HCT116 (cell line): ENCODE results near the gene PIGM. TPM values are rescaled to one million over a fixed set of nuclear protein-coding genes. Genes with fewer than 3 reads are reported as not detected.

Source experiments
- ATAC-seq: fragments of 200-7000 bp; cut with Tn5 transposase; 2 replicates; pipeline ENCODE4 v1.9.1; 2020; ENCODE audit warnings: mild to moderate bottlenecking, moderate library complexity
- BruUV-seq: library from RNA; stranded (reverse); fragments of 400-500 nt; replicated peaks from 2 replicates; lab custom pipeline; 2021; lab: Mats Ljungman, UMichigan
- CTCF ChIA-PET: fragments of 300-600 bp; sonication (Branson Sonifier 250); formaldehyde crosslinking; loops from one replicate; lab custom pipeline; 2021; ENCODE audit warnings: antibody characterized with exemption; lab: Charles Lee
- POLR2A ChIA-PET: fragments of 300-600, 350-600 bp; sonication (Branson Sonifier 250); formaldehyde crosslinking; loops from one replicate; lab custom pipeline; 2021; ENCODE audit warnings: antibody characterized with exemption; lab: Charles Lee
- RAD21 ChIA-PET, 2 experiments: fragments of 300-600 bp; sonication (Branson Sonifier 250); formaldehyde crosslinking; loops; one replicate each; lab custom pipeline; 2023; ENCODE audit warnings: low total read pairs in 2 of 2; ENCODE audit not compliant: uncharacterized antibody in 2 of 2, unreplicated experiment in 2 of 2, low non-redundant PET in 1 of 2; lab: Charles Lee
- DNase-seq: peaks from one replicate; pipeline ENCODE4 v3.0.0-alpha.2; 2010; ENCODE audit warnings: low read depth, low spot score
- H2AFZ ChIP-seq: fragments of 200-600 bp; shearing (Covaris generic), sonication (generic); 2 replicates; pipeline ENCODE4 v1.6.1; 2017; ENCODE audit warnings: low read depth, mixed run types, mixed read lengths, antibody characterized with exemption, low read length; ENCODE audit not compliant: poor library complexity, severe bottlenecking
- H3K27ac ChIP-seq: 2 replicates; pipeline ENCODE4 v1.5.1; 2012; ENCODE audit warnings: low read depth, low read length
- H3K27me3 ChIP-seq: fragments of 200-600 bp; sonication (generic); 2 replicates; pipeline ENCODE4 v1.6.1; 2016; ENCODE audit warnings: mixed run types, low read length, mixed read lengths; ENCODE audit not compliant: insufficient read depth
- H3K36me3 ChIP-seq, 2 experiments: fragments of 200-500 bp in 1 of 2; fragments of 200-600 bp in 1 of 2; sonication (Bioruptor generic) in 1 of 2; sonication (generic) in 1 of 2; 2 replicates each; pipeline versions ENCODE4 v1.5.1 to v1.6.1; 2014 to 2016; ENCODE audit warnings: low read length in 2 of 2, inconsistent platforms in 1 of 2, mixed read lengths in 1 of 2, mixed run types in 1 of 2; ENCODE audit not compliant: insufficient read depth in 2 of 2, control insufficient read depth in 1 of 2
- H3K4me1 ChIP-seq, 2 experiments: fragments of 200-600 bp in 1 of 2; sonication (generic) in 1 of 2; 2 replicates each; pipeline versions ENCODE4 v1.5.1 to v1.6.1; 2012 to 2017; ENCODE audit warnings: low read length in 2 of 2, inconsistent platforms in 1 of 2, mild to moderate bottlenecking in 1 of 2, mixed read lengths in 1 of 2, mixed run types in 1 of 2, moderate library complexity in 1 of 2; ENCODE audit not compliant: insufficient read depth in 2 of 2, control insufficient read depth in 1 of 2
- H3K4me2 ChIP-seq: fragments of 200-600 bp; sonication (generic); 2 replicates; pipeline ENCODE4 v1.6.1; 2017; ENCODE audit warnings: mixed run types, low read length, mixed read lengths
- H3K4me3 ChIP-seq, 2 experiments: fragments of 200-600 bp in 1 of 2; sonication (generic) in 1 of 2; replicated peaks in 1 of 2; 2 replicates each; pipeline ENCODE4 v1.5.1; 2011 to 2016; ENCODE audit warnings: low read length in 2 of 2, control low read depth in 1 of 2, low read depth in 1 of 2, mild to moderate bottlenecking in 1 of 2, mixed read lengths in 1 of 2, mixed run types in 1 of 2
- H3K79me2 ChIP-seq: fragments of 200-600 bp; sonication (generic); 2 replicates; pipeline ENCODE4 v1.6.1; 2017; ENCODE audit warnings: mild to moderate bottlenecking, mixed run types, low read length, moderate library complexity, mixed read lengths; ENCODE audit not compliant: insufficient read depth
- H3K9ac ChIP-seq: fragments of 200-600 bp; sonication (generic); 2 replicates; pipeline ENCODE4 v1.6.1; 2016; ENCODE audit warnings: low read length, mixed read lengths
- H3K9me2 ChIP-seq: fragments of 200-600 bp; sonication (generic), shearing (Covaris generic); 2 replicates; pipeline ENCODE4 v1.6.1; 2017; ENCODE audit warnings: mixed run types, mild to moderate bottlenecking, moderate library complexity; ENCODE audit not compliant: insufficient read depth
- H3K9me3 ChIP-seq, 2 experiments: fragments of 200-500 bp in 1 of 2; fragments of 200-600 bp in 1 of 2; sonication (Bioruptor generic) in 1 of 2; sonication (generic) in 1 of 2; 2 replicates each; pipeline ENCODE4 v1.6.1; 2014 to 2017; ENCODE audit warnings: low read length in 2 of 2, mixed read lengths in 2 of 2, inconsistent platforms in 1 of 2, low read depth in 1 of 2, mild to moderate bottlenecking in 1 of 2, mixed run types in 1 of 2, moderate library complexity in 1 of 2; ENCODE audit not compliant: control insufficient read depth in 1 of 2, insufficient read depth in 1 of 2
- H4K20me1 ChIP-seq: fragments of 200-600 bp; sonication (generic), shearing (Covaris generic); 2 replicates; pipeline ENCODE4 v1.6.1; 2017; ENCODE audit warnings: mixed run types, mild to moderate bottlenecking, moderate library complexity; ENCODE audit not compliant: insufficient read depth
- CBX3 ChIP-seq: IDR thresholded peaks from 2 replicates; pipeline ENCODE4 v1.6.1; 2012; ENCODE audit warnings: low read depth
- CEBPB ChIP-seq: IDR thresholded peaks from 2 replicates; pipeline ENCODE4 v1.6.1; 2012; ENCODE audit warnings: low read depth
- EGR1 ChIP-seq: IDR thresholded peaks from 2 replicates; pipeline ENCODE4 v1.6.1; 2012; ENCODE audit warnings: low read depth
- ELF1 ChIP-seq: IDR thresholded peaks from 2 replicates; pipeline ENCODE4 v1.6.1; 2012; ENCODE audit warnings: low read depth, borderline replicate concordance
- EZH2 ChIP-seq: fragments of 200-600 bp; sonication (generic); IDR thresholded peaks from 2 replicates; pipeline ENCODE4 v1.6.1; 2017; ENCODE audit warnings: antibody characterized with exemption, mixed run types
- EZH2phosphoT487 ChIP-seq: fragments of 200-600 bp; IDR thresholded peaks from 2 replicates; pipeline ENCODE4 v1.6.1; 2018; ENCODE audit warnings: antibody characterized with exemption, borderline replicate concordance
- FOSL1 ChIP-seq: IDR thresholded peaks from 2 replicates; pipeline ENCODE4 v1.6.1; 2012; ENCODE audit warnings: low read depth
- JUND ChIP-seq: IDR thresholded peaks from 2 replicates; pipeline ENCODE4 v1.6.1; 2012
- POLR2AphosphoS5 ChIP-seq: IDR thresholded peaks from 2 replicates; pipeline ENCODE4 v1.6.1; 2011; ENCODE audit warnings: mild to moderate bottlenecking, low read depth, low read length, moderate library complexity
- RAD21 ChIP-seq: IDR thresholded peaks from 2 replicates; pipeline ENCODE4 v1.6.1; 2012; ENCODE audit warnings: low read depth, mild to moderate bottlenecking
- SIN3A ChIP-seq: IDR thresholded peaks from 2 replicates; pipeline ENCODE4 v1.6.1; 2012; ENCODE audit warnings: low read depth
- SP1 ChIP-seq: IDR thresholded peaks from 2 replicates; pipeline ENCODE4 v1.6.1; 2012; ENCODE audit warnings: low read depth
- SRF ChIP-seq: IDR thresholded peaks from 2 replicates; pipeline ENCODE4 v1.6.1; 2012; ENCODE audit warnings: low read depth
- ZFX ChIP-seq: fragments of 450-650 bp; IDR thresholded peaks from 2 replicates; pipeline ENCODE4 v1.6.1; 2017
- ZNF274 ChIP-seq: fragments of 200-500 bp; sonication (Bioruptor generic); IDR thresholded peaks from 2 replicates; pipeline ENCODE4 v1.6.1; 2014; ENCODE audit warnings: mild to moderate bottlenecking, low read depth, low read length, inconsistent platforms
- intact Hi-C: fragments of 100-400 bp; cut with micrococcal nuclease; formaldehyde crosslinking; loops from 2 replicates; pipeline ENCODE4 v1.10.0; 2022
- total RNA-seq: library from RNA; stranded (reverse); gene quantifications from one replicate; pipeline ENCODE4 v1.2.1, GENCODE V29; 2021; ENCODE audit not compliant: unreplicated experiment
- TF ChIP-seq, protein P1 (sequence below): IDR thresholded peaks from 2 replicates; pipeline ENCODE4 v1.6.1; 2011; ENCODE audit warnings: mild to moderate bottlenecking, low read length, moderate library complexity; ENCODE audit not compliant: insufficient replicate concordance; ENCODE audit errors: extremely low read depth
- TF ChIP-seq, protein P2 (sequence below), 3 experiments: fragments of 200-600 bp in 1 of 3; sonication (generic) in 1 of 3; IDR thresholded peaks in 2 of 3; conservative IDR thresholded peaks in 1 of 3; 2 replicates each; pipeline ENCODE4 v1.5.1; 2012 to 2017; ENCODE audit warnings: low read depth in 2 of 3, low read length in 2 of 3, antibody characterized with exemption in 1 of 3, borderline replicate concordance in 1 of 3, control low read depth in 1 of 3, mild to moderate bottlenecking in 1 of 3, mixed read lengths in 1 of 3, mixed run types in 1 of 3, moderate library complexity in 1 of 3; ENCODE audit not compliant: insufficient read depth in 1 of 3
- TF ChIP-seq, protein P3 (sequence below): IDR thresholded peaks from 2 replicates; pipeline ENCODE4 v1.6.1; 2012; ENCODE audit warnings: low read depth

The PIGM gene
- total RNA-seq, 1 experiment from 2014 or later = 4.1 TPM

DNA sequence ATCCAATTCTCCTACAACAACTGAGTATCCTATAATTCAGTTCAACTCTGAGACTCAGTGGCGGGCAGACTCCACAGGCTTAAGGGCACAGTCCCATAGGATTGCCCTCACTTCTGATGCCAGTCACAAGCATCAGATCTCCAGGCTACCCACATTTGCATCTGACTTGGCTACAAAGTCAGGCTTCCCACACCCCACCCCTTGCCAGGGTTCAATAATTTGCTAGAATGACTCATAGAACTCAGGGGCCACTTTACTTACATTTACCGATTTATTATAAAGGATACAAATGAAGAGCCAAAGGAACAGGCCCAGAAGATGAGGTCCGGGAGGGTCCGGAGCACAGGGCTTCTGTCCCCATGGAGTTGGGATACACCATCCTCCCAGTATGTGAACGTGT, 41.8 kb downstream of the PIGM start:
- intact Hi-C loops = no loop called here
- ChIA-PET RAD21 (no interaction called here), CTCF (interaction anchor here (3.3 kb wide), 1 partner anchor 17 kb away, joined by 16 read pairs; no protein-coding TSS in a partner anchor), POLR2A (no interaction called here)
- DNase-seq (no peak), ATAC-seq (no peak)
- H3K27ac ChIP-seq = no peak overlapping the region
- H3K9me2 ChIP-seq = no peaks in the 10 kb centered on the region
- no peak overlapping the region for H2AFZ ChIP-seq
- no peak overlapping the region for H3K4me3 ChIP-seq
- no peaks in the 10 kb centered on the region for H3K9me3 ChIP-seq
- H3K79me2 ChIP-seq = no peaks in the 10 kb centered on the region
- H4K20me1 ChIP-seq = no peaks in the 10 kb centered on the region
- H3K4me1 ChIP-seq = peaks cover 0 to 4% of the 10 kb centered on the region in 2 experiments; a peak in 1 of 4 replicates
- no peak overlapping the region for H3K4me2 ChIP-seq
- H3K27me3 ChIP-seq = peaks cover 2% of the 10 kb centered on the region; the same call in 1 of the 2 replicates
- no peak overlapping the region for H3K9ac ChIP-seq
- TF ChIP-seq JUND (no peak), EZH2phosphoT487 (no peak), CBX3 (no peak), SP1 (no peak), SRF (no peak), ELF1 (no peak), EZH2 (no peak), POLR2AphosphoS5 (no peak), ZFX (no peak), CEBPB (no peak), EGR1 (no peak), RAD21 (no peak), FOSL1 (no peak), ZNF274 (no peak), SIN3A (no peak)
- TF ChIP-seq, protein P1, sequence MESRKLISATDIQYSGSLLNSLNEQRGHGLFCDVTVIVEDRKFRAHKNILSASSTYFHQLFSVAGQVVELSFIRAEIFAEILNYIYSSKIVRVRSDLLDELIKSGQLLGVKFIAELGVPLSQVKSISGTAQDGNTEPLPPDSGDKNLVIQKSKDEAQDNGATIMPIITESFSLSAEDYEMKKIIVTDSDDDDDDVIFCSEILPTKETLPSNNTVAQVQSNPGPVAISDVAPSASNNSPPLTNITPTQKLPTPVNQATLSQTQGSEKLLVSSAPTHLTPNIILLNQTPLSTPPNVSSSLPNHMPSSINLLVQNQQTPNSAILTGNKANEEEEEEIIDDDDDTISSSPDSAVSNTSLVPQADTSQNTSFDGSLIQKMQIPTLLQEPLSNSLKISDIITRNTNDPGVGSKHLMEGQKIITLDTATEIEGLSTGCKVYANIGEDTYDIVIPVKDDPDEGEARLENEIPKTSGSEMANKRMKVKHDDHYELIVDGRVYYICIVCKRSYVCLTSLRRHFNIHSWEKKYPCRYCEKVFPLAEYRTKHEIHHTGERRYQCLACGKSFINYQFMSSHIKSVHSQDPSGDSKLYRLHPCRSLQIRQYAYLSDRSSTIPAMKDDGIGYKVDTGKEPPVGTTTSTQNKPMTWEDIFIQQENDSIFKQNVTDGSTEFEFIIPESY = no peak
- TF ChIP-seq, protein P2, sequence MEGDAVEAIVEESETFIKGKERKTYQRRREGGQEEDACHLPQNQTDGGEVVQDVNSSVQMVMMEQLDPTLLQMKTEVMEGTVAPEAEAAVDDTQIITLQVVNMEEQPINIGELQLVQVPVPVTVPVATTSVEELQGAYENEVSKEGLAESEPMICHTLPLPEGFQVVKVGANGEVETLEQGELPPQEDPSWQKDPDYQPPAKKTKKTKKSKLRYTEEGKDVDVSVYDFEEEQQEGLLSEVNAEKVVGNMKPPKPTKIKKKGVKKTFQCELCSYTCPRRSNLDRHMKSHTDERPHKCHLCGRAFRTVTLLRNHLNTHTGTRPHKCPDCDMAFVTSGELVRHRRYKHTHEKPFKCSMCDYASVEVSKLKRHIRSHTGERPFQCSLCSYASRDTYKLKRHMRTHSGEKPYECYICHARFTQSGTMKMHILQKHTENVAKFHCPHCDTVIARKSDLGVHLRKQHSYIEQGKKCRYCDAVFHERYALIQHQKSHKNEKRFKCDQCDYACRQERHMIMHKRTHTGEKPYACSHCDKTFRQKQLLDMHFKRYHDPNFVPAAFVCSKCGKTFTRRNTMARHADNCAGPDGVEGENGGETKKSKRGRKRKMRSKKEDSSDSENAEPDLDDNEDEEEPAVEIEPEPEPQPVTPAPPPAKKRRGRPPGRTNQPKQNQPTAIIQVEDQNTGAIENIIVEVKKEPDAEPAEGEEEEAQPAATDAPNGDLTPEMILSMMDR (IDR thresholded peaks at IDR 0.05 in 2 of 3, conservative IDR thresholded peaks at IDR 0.05 in 1 of 3; ENCODE audit: borderline replicate concordance in 1 of 3, insufficient read depth in 1 of 3, low read depth in 2 of 3, low read length in 2 of 3) = no peak
- TF ChIP-seq, protein P3, sequence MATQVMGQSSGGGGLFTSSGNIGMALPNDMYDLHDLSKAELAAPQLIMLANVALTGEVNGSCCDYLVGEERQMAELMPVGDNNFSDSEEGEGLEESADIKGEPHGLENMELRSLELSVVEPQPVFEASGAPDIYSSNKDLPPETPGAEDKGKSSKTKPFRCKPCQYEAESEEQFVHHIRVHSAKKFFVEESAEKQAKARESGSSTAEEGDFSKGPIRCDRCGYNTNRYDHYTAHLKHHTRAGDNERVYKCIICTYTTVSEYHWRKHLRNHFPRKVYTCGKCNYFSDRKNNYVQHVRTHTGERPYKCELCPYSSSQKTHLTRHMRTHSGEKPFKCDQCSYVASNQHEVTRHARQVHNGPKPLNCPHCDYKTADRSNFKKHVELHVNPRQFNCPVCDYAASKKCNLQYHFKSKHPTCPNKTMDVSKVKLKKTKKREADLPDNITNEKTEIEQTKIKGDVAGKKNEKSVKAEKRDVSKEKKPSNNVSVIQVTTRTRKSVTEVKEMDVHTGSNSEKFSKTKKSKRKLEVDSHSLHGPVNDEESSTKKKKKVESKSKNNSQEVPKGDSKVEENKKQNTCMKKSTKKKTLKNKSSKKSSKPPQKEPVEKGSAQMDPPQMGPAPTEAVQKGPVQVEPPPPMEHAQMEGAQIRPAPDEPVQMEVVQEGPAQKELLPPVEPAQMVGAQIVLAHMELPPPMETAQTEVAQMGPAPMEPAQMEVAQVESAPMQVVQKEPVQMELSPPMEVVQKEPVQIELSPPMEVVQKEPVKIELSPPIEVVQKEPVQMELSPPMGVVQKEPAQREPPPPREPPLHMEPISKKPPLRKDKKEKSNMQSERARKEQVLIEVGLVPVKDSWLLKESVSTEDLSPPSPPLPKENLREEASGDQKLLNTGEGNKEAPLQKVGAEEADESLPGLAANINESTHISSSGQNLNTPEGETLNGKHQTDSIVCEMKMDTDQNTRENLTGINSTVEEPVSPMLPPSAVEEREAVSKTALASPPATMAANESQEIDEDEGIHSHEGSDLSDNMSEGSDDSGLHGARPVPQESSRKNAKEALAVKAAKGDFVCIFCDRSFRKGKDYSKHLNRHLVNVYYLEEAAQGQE = no peak
- TF ChIP-seq, all 23 proteins: peak for 0
- no TSS peak for BruUV-seq
- H3K36me3 ChIP-seq = no peaks in the 10 kb centered on the region
